ENCODE measurements around the gene CDH23. TPM values are rescaled to one million over a fixed set of nuclear protein-coding genes. Genes with fewer than 3 reads are reported as not detected.

Gene CDH23
- polyA plus RNA-seq, 1 donor (not counting 4 experiments of a cell fraction or from before 2014, with no cell fraction given), result 0.01 TPM

GRCh38 chr10:71546220-71546619 is 149.5 kb downstream of the CDH23 start:
- no peak for FAIRE-seq
- no peaks in the 10 kb centered on the region for H3K36me3 ChIP-seq (ENCODE audit: control insufficient read depth in 2 of 2, extremely low read depth in 1 of 2, insufficient read depth in 2 of 2, low read length in 2 of 2)
- H3K9me3 ChIP-seq (ENCODE audit: control insufficient read depth, low read depth, low read length), result no peaks in the 10 kb centered on the region
- peaks cover 20% of the 10 kb centered on the region for H3K27me3 ChIP-seq (ENCODE audit: control insufficient read depth, extremely low read depth, insufficient read depth, low read length)
- dilution Hi-C loops (cut with MboI; ENCODE audit: extremely low pct_ligation_motif_present, low sequenced_read_pairs), result no loop called here
- no peaks in the 10 kb centered on the region for H3K4me1 ChIP-seq (ENCODE audit: control insufficient read depth, extremely low read depth, insufficient read depth, low read length)
- H4K20me1 ChIP-seq (ENCODE audit: control insufficient read depth, extremely low read depth, insufficient read depth, low read length), result no peaks in the 10 kb centered on the region
- TF ChIP-seq EZH2 (IDR thresholded peaks at IDR 0.05; ENCODE audit: low read length) (no peak), CTCF (optimal IDR thresholded peaks at IDR 0.05 in 1 of 3, IDR thresholded peaks at IDR 0.05 in 1 of 3, conservative IDR thresholded peaks at IDR 0.05 in 1 of 3; ENCODE audit: extremely low read depth in 1 of 3, insufficient read depth in 2 of 3, low read length in 3 of 3) (no peak)
- no peak overlapping the region for H2AFZ ChIP-seq (ENCODE audit: control insufficient read depth, low read length)
- H3K9ac ChIP-seq (ENCODE audit: control insufficient read depth, extremely low read depth, insufficient read depth, low read length), result no peak overlapping the region
- H3K4me2 ChIP-seq (ENCODE audit: control insufficient read depth, extremely low read depth, insufficient read depth, low read depth, low read length), result no peak overlapping the region
- H3K27ac ChIP-seq (ENCODE audit: control insufficient read depth, insufficient read depth, low read length), result no peak overlapping the region
- no peaks in the 10 kb centered on the region for H3K9me1 ChIP-seq (ENCODE audit: control insufficient read depth, extremely low read depth, insufficient read depth, low read length)
- H3K79me2 ChIP-seq (ENCODE audit: control insufficient read depth, insufficient read depth, low read length), result no peaks in the 10 kb centered on the region
- DNase-seq (ENCODE audit: low read depth, low spot score), result no peak
- no peak overlapping the region for H3K4me3 ChIP-seq (ENCODE audit: control insufficient read depth in 2 of 3, extremely low read depth in 1 of 3, insufficient read depth in 2 of 3, low read depth in 1 of 3, low read length in 3 of 3)

GRCh38 chr10:71547312-71547711 is 150.6 kb downstream of the CDH23 start:
- Histone ChIP-seq H3K4me1 (ENCODE audit: control insufficient read depth, extremely low read depth, insufficient read depth, low read length) (no peaks in the 10 kb centered on the region), H3K9ac (ENCODE audit: control insufficient read depth, extremely low read depth, insufficient read depth, low read length) (no peak overlapping the region), H3K9me3 (ENCODE audit: control insufficient read depth, low read depth, low read length) (no peaks in the 10 kb centered on the region), H2AFZ (ENCODE audit: control insufficient read depth, low read length) (no peak overlapping the region), H3K79me2 (ENCODE audit: control insufficient read depth, insufficient read depth, low read length) (no peaks in the 10 kb centered on the region), H3K4me2 (ENCODE audit: control insufficient read depth, extremely low read depth, insufficient read depth, low read depth, low read length) (no peak overlapping the region), H3K27me3 (ENCODE audit: control insufficient read depth, extremely low read depth, insufficient read depth, low read length) (peaks cover 17% of the 10 kb centered on the region), H3K9me1 (ENCODE audit: control insufficient read depth, extremely low read depth, insufficient read depth, low read length) (no peaks in the 10 kb centered on the region), H3K27ac (ENCODE audit: control insufficient read depth, insufficient read depth, low read length) (no peak overlapping the region), H4K20me1 (ENCODE audit: control insufficient read depth, extremely low read depth, insufficient read depth, low read length) (no peaks in the 10 kb centered on the region), H3K4me3 (ENCODE audit: control insufficient read depth in 2 of 3, extremely low read depth in 1 of 3, insufficient read depth in 2 of 3, low read depth in 1 of 3, low read length in 3 of 3) (no peak overlapping the region), H3K36me3 (ENCODE audit: control insufficient read depth in 2 of 2, extremely low read depth in 1 of 2, insufficient read depth in 2 of 2, low read length in 2 of 2) (no peaks in the 10 kb centered on the region)
- no peak for TF ChIP-seq EZH2 (IDR thresholded peaks at IDR 0.05; ENCODE audit: low read length)
- TF ChIP-seq CTCF (optimal IDR thresholded peaks at IDR 0.05 in 1 of 3, IDR thresholded peaks at IDR 0.05 in 1 of 3, conservative IDR thresholded peaks at IDR 0.05 in 1 of 3; ENCODE audit: extremely low read depth in 1 of 3, insufficient read depth in 2 of 3, low read length in 3 of 3), result no peak
- dilution Hi-C loops (cut with MboI; ENCODE audit: extremely low pct_ligation_motif_present, low sequenced_read_pairs), result no loop called here
- DNase-seq (ENCODE audit: low read depth, low spot score) (no peak), FAIRE-seq (no peak)
